Measurements from ENCODE around the gene COL13A1.

The COL13A1 gene

GRCh38 chr10:69870591-69870990, 68.9 kb downstream of the COL13A1 start:
- DNase-seq, result no peak

- no peak for DNase-seq
These were observed 69.4 kb downstream of the COL13A1 start for GRCh38 chr10:69871074-69871473.

- DNase-seq, result no peak
These were observed 70.6 kb downstream of the COL13A1 start for GRCh38 chr10:69872323-69872722.

- DNase-seq, result no peak
These were observed 71.5 kb downstream of the COL13A1 start for GRCh38 chr10:69873135-69873639.

GRCh38 chr10:69874449-69874848, 72.7 kb downstream of the COL13A1 start:
- no peak for DNase-seq

GRCh38 chr10:69875856-69876255, 74.2 kb downstream of the COL13A1 start:
- no peak for DNase-seq

- no peak for DNase-seq
These were observed 74.6 kb downstream of the COL13A1 start for GRCh38 chr10:69876286-69876685.

- DNase-seq, result no peak
These were observed 75.2 kb downstream of the COL13A1 start for GRCh38 chr10:69876931-69877330.

- no peak for DNase-seq
These were observed 76.3 kb downstream of the COL13A1 start for GRCh38 chr10:69878038-69878437.

- DNase-seq, result no peak
These were observed 77.2 kb downstream of the COL13A1 start for GRCh38 chr10:69878951-69879350.

GRCh38 chr10:69879634-69880257, 78.0 kb downstream of the COL13A1 start:
- DNase-seq, result no peak

- DNase-seq, result no peak
These were observed 78.8 kb downstream of the COL13A1 start for GRCh38 chr10:69880301-69881081.

GRCh38 chr10:69881202-69881601, 79.5 kb downstream of the COL13A1 start:
- DNase-seq, result no peak

GRCh38 chr10:69883310-69884023, 81.8 kb downstream of the COL13A1 start:
- no peak for DNase-seq

- no peak for DNase-seq
These were observed 82.3 kb downstream of the COL13A1 start for GRCh38 chr10:69884024-69884367.

- no peak for DNase-seq
These were observed 83.0 kb downstream of the COL13A1 start for GRCh38 chr10:69884686-69885085.

GRCh38 chr10:69885379-69886013, 83.8 kb downstream of the COL13A1 start:
- DNase-seq, result no peak

GRCh38 chr10:69888882-69889584, 87.3 kb downstream of the COL13A1 start:
- DNase-seq, result no peak

- no peak for DNase-seq
These were observed 88.5 kb downstream of the COL13A1 start for GRCh38 chr10:69890065-69890847.

- DNase-seq, result no peak
These were observed 89.4 kb downstream of the COL13A1 start for GRCh38 chr10:69891057-69891617.

- DNase-seq, result no peak
These were observed 90.7 kb downstream of the COL13A1 start for GRCh38 chr10:69892406-69892805.
